Transverse colon (tissue), 4 donors: ENCODE data around the gene PPP2R1B. TPM values are rescaled to one million over a fixed set of nuclear protein-coding genes. Genes with fewer than 3 reads are reported as not detected.

ENCODE experiments used
- DNase-seq: peaks from one replicate; pipeline ENCODE4 v3.0.0-alpha.2; 2019
- H3K27ac ChIP-seq, 4 donors: fragments of 200-600 bp; sonication (generic); 2 replicates each; pipeline ENCODE4 v1.5.1; 2016 to 2018; ENCODE audit warnings: inconsistent platforms in 4 of 4
- H3K27me3 ChIP-seq: fragments of 200-600 bp; sonication (generic); 2 replicates; pipeline ENCODE4 v1.5.1; 2017; ENCODE audit warnings: inconsistent platforms
- H3K36me3 ChIP-seq, 4 donors: fragments of 200-600 bp; sonication (generic); 2 replicates each; pipeline ENCODE4 v1.5.1; 2017 to 2019; ENCODE audit warnings: inconsistent platforms in 4 of 4
- H3K4me1 ChIP-seq, 4 donors: fragments of 200-600 bp; sonication (generic); 2 replicates each; pipeline ENCODE4 v1.5.1; 2017 to 2020; ENCODE audit warnings: inconsistent platforms in 4 of 4
- H3K4me3 ChIP-seq, 4 donors: fragments of 200-600 bp; sonication (generic); 1 replicate in 1 of 4; 2 replicates in 3 of 4; pipeline versions ENCODE4 v1.5.1 to v1.6.1; 2017 to 2019; ENCODE audit warnings: inconsistent platforms in 4 of 4
- H3K9me3 ChIP-seq, 2 donors: fragments of 200-600 bp; sonication (generic); 2 replicates each; pipeline ENCODE4 v1.5.1; 2017 to 2019; ENCODE audit warnings: inconsistent platforms in 2 of 2
- CTCF ChIP-seq, 5 experiments: fragments of 200-600 bp in 3 of 5; fragments of 450-650 bp in 2 of 5; sonication (generic) in 3 of 5; IDR thresholded peaks; 1 replicate in 2 of 5; 2 replicates in 3 of 5; pipeline ENCODE4 v1.5.1; 2016 to 2017; ENCODE audit warnings: antibody characterized with exemption in 5 of 5, inconsistent platforms in 3 of 5, mild to moderate bottlenecking in 2 of 5, moderate library complexity in 1 of 5
- EP300 ChIP-seq: sonication (generic); formaldehyde crosslinking; IDR thresholded peaks from one replicate; pipeline ENCODE4 v1.6.1; 2017; ENCODE audit warnings: antibody characterized with exemption, low read depth
- POLR2A ChIP-seq: fragments of 450-650 bp; IDR thresholded peaks from one replicate; pipeline ENCODE4 v1.6.1; 2016; ENCODE audit warnings: antibody characterized with exemption, mild to moderate bottlenecking, moderate library complexity
- POLR2AphosphoS5 ChIP-seq, 3 donors: sonication (generic); formaldehyde crosslinking; IDR thresholded peaks; one replicate each; pipeline ENCODE4 v1.6.1; 2016; ENCODE audit warnings: antibody characterized with exemption in 3 of 3
- WGBS, 2 donors: methylation state at CpG; one replicate each; pipeline ENCODE4 v1.1.5; 2018; ENCODE audit warnings: low coverage in 1 of 2; 5-methylcytosine and 5-hydroxymethylcytosine counted together
- in situ Hi-C, 4 donors: fragments of 200-750 bp; cut with MboI; loops; one replicate each; pipeline versions ENCODE4 v1.15.0 to v1.15.1; 2017; ENCODE audit warnings: low sequenced_read_pairs in 3 of 4, low pct_ligation_motif_present in 1 of 4, low pct_unique_long_range_greater_than_20kb in 1 of 4
- intact Hi-C: fragments of 100-400 bp; cut with DNase I; formaldehyde crosslinking; loops from one replicate; pipeline ENCODE4 v1.15.1; 2023; ENCODE audit warnings: low total_unique reads
- total RNA-seq, 4 donors: library from RNA; depleted of rRNA; stranded (reverse); fragments of >200 nt; gene quantifications; one replicate each; pipeline ENCODE4 v1.1.0, GENCODE V29; 2016

The PPP2R1B gene
- total RNA-seq, 4 donors from 2014 or later = 28.1 to 55.5 (median 41.5) TPM

GRCh38 chr11:111735262-111736116 lies 30.7 kb downstream of the PPP2R1B start:
- no peaks in the 10 kb centered on the region for H3K9me3 ChIP-seq
- TF ChIP-seq CTCF (IDR thresholded peaks at IDR 0.05) = no peak
- no peak for TF ChIP-seq EP300
- TF ChIP-seq POLR2A = no peak
- peak; percentile 41 to 77 (median 71) for TF ChIP-seq POLR2AphosphoS5 (IDR thresholded peaks at IDR 0.05)
- 44 to 63% methylated on average over 3 to 16 of the region's 19 CpGs for WGBS, 2 donors
- intact Hi-C loops (no loop called here), in situ Hi-C loops (no loop called here)
- H3K4me3 ChIP-seq = peak overlapping the region in 2 of 4 donors; percentile 21 to 34
- no peaks in the 10 kb centered on the region for H3K27me3 ChIP-seq
- H3K4me1 ChIP-seq = peaks cover 31 to 73% (median 42%) of the 10 kb centered on the region in 4 donors
- peak; percentile 63 for DNase-seq
- H3K27ac ChIP-seq = peak overlapping the region; percentile 85 to 93 (median 89)
- H3K36me3 ChIP-seq = peaks cover 0 to 2% (median 0%) of the 10 kb centered on the region in 4 donors

GRCh38 chr11:111734954-111735261 lies 31.3 kb downstream of the PPP2R1B start:
- no peak for DNase-seq
- in situ Hi-C loops = no loop called here
- intact Hi-C loops = no loop called here
- H3K36me3 ChIP-seq = no peaks in the 10 kb centered on the region
- 17 to 65% methylated on average over 1 to 6 of the region's 6 CpGs for WGBS, 2 donors
- peak overlapping the region; percentile 85 to 93 (median 89) for H3K27ac ChIP-seq
- H3K4me3 ChIP-seq = no peak overlapping the region
- no peaks in the 10 kb centered on the region for H3K9me3 ChIP-seq
- no peak for TF ChIP-seq POLR2A
- no peak for TF ChIP-seq EP300
- TF ChIP-seq CTCF (IDR thresholded peaks at IDR 0.05) = no peak
- no peak for TF ChIP-seq POLR2AphosphoS5 (IDR thresholded peaks at IDR 0.05)
- H3K4me1 ChIP-seq = peaks cover 31 to 77% (median 42%) of the 10 kb centered on the region in 4 donors
- H3K27me3 ChIP-seq = no peaks in the 10 kb centered on the region

GRCh38 chr11:111734101-111734953 lies 31.9 kb downstream of the PPP2R1B start:
- WGBS, 2 donors = 92% methylated on average over 6 of the region's 8 CpGs; no CpG with 5 or more reads in 1 of the 2 donors
- DNase-seq = no peak
- Histone ChIP-seq H3K9me3 (no peaks in the 10 kb centered on the region), H3K36me3 (no peaks in the 10 kb centered on the region), H3K4me3 (no peak overlapping the region), H3K4me1 (peaks cover 31 to 81% (median 43%) of the 10 kb centered on the region in 4 donors), H3K27ac (peak overlapping the region; percentile 85 to 93 (median 89)), H3K27me3 (no peaks in the 10 kb centered on the region)
- in situ Hi-C loops = no loop called here
- TF ChIP-seq POLR2AphosphoS5 (IDR thresholded peaks at IDR 0.05) (no peak), EP300 (no peak), CTCF (IDR thresholded peaks at IDR 0.05) (no peak), POLR2A (no peak)
- intact Hi-C loops = no loop called here

DNA sequence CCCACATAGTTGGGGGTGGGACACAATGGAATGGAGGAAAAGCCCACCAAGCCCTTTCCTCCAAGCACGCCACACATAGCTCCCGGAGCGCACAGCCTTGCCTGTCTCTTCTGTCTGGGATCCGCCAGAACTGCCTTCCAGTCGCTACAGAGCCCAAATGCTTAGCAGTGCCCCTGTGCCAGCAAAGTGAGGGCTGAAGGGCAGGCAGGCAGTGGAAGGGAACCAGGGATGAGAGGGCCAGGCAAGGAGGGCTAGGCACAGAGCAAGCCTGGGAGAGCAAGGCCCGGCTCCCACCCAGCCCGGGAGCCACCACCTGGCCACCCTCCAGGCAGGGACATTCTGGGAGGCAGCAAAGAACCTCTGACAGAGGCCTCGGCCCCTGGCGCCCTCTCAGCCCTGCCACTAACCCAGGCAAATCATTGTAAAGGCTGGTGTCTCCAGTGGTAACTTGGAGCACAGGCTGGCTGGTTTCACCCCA lies 32.5 kb downstream of the PPP2R1B start:
- DNase-seq = no peak
- H3K4me1 ChIP-seq = peaks cover 31 to 81% (median 43%) of the 10 kb centered on the region in 4 donors
- no peaks in the 10 kb centered on the region for H3K27me3 ChIP-seq
- in situ Hi-C loops = no loop called here
- no peak for TF ChIP-seq POLR2A
- TF ChIP-seq POLR2AphosphoS5 (IDR thresholded peaks at IDR 0.05) = no peak
- TF ChIP-seq EP300 = no peak
- TF ChIP-seq CTCF (IDR thresholded peaks at IDR 0.05) = no peak
- H3K9me3 ChIP-seq = no peaks in the 10 kb centered on the region
- no peaks in the 10 kb centered on the region for H3K36me3 ChIP-seq
- WGBS, 2 donors = 63% methylated on average over 9 of the region's 9 CpGs; no CpG with 5 or more reads in 1 of the 2 donors
- no peak overlapping the region for H3K4me3 ChIP-seq
- intact Hi-C loops = no loop called here
- peak overlapping the region; percentile 85 to 93 (median 89) for H3K27ac ChIP-seq
